Activated naive CD4-positive, alpha-beta T cell treated with anti-CD3 and anti-CD28 coated beads, Interleukin-2, amount 50 U/mL, for 16 hours (primary cell): ENCODE measurements around the gene RASL11B.
"Not testable (repeated sequence)": the region's sequence is repeated elsewhere in the genome, so short reads cannot be mapped to it uniquely, and the experiment has no call there.

Source experiments
- DNase-seq: peaks from one replicate; pipeline ENCODE4 v3.0.0-alpha.2; 2020

Gene RASL11B

GRCh38 chr4:52861879-52862616 is at the start of gene RASL11B:
Gene RASL11B (plus strand): TSS chr4:52862317. CDS start chr4:52862508, 191 bp downstream.
- DNase-seq, result peak; percentile 88

GRCh38 chr4:52813546-52813945 is 48.6 kb upstream of the RASL11B start:
- DNase-seq, result no peak

- no peak for DNase-seq
These were observed 39.5 kb upstream of the RASL11B start for GRCh38 chr4:52822583-52822971.

- DNase-seq, result no peak
These were observed 39.0 kb upstream of the RASL11B start for GRCh38 chr4:52822972-52823701.

GRCh38 chr4:52823702-52824092 is 38.4 kb upstream of the RASL11B start:
- no peak for DNase-seq

- no peak for DNase-seq
These were observed 37.9 kb upstream of the RASL11B start for GRCh38 chr4:52824270-52824602.

GRCh38 chr4:52824603-52825459 is 37.3 kb upstream of the RASL11B start:
- no peak for DNase-seq

GRCh38 chr4:52825460-52826090 is 36.5 kb upstream of the RASL11B start:
- DNase-seq, result no peak

GRCh38 chr4:52833941-52834525 is 28.1 kb upstream of the RASL11B start:
- no peak for DNase-seq

GRCh38 chr4:52834641-52835456 is 27.3 kb upstream of the RASL11B start:
- not testable (repeated sequence) for DNase-seq

GRCh38 chr4:52836120-52836519 is 26.0 kb upstream of the RASL11B start:
- no peak for DNase-seq

GRCh38 chr4:52836678-52837077 is 25.4 kb upstream of the RASL11B start:
- no peak for DNase-seq

- no peak for DNase-seq
These were observed 24.2 kb upstream of the RASL11B start for GRCh38 chr4:52837716-52838558.

GRCh38 chr4:52838729-52839586 is 23.2 kb upstream of the RASL11B start:
- DNase-seq, result no peak

GRCh38 chr4:52840531-52841370 is 21.4 kb upstream of the RASL11B start:
- no peak for DNase-seq

- DNase-seq, result no peak
These were observed 20.2 kb upstream of the RASL11B start for GRCh38 chr4:52841682-52842456.

GRCh38 chr4:52842792-52843191 is 19.3 kb upstream of the RASL11B start:
- no peak for DNase-seq

- DNase-seq, result no peak
These were observed 18.8 kb upstream of the RASL11B start for GRCh38 chr4:52843351-52843750.
